HCT116 (cell line): Measurements from ENCODE around the gene CLPTM1L. TPM values are rescaled to one million over a fixed set of nuclear protein-coding genes. Genes with fewer than 3 reads are reported as not detected.

Experiments
- ATAC-seq: fragments of 200-7000 bp; cut with Tn5 transposase; 2 replicates; pipeline ENCODE4 v1.9.1; 2020; ENCODE audit warnings: mild to moderate bottlenecking, moderate library complexity
- BruUV-seq: library from RNA; stranded (reverse); fragments of 400-500 nt; replicated peaks from 2 replicates; lab custom pipeline; 2021; lab: Mats Ljungman, UMichigan
- CTCF ChIA-PET: fragments of 300-600 bp; sonication (Branson Sonifier 250); formaldehyde crosslinking; loops from one replicate; lab custom pipeline; 2021; ENCODE audit warnings: antibody characterized with exemption; lab: Charles Lee
- POLR2A ChIA-PET: fragments of 300-600, 350-600 bp; sonication (Branson Sonifier 250); formaldehyde crosslinking; loops from one replicate; lab custom pipeline; 2021; ENCODE audit warnings: antibody characterized with exemption; lab: Charles Lee
- RAD21 ChIA-PET, 2 experiments: fragments of 300-600 bp; sonication (Branson Sonifier 250); formaldehyde crosslinking; loops; one replicate each; lab custom pipeline; 2023; ENCODE audit warnings: low total read pairs in 2 of 2; ENCODE audit not compliant: uncharacterized antibody in 2 of 2, unreplicated experiment in 2 of 2, low non-redundant PET in 1 of 2; lab: Charles Lee
- DNase-seq: peaks from one replicate; pipeline ENCODE4 v3.0.0-alpha.2; 2010; ENCODE audit warnings: low read depth, low spot score
- H2AFZ ChIP-seq: fragments of 200-600 bp; shearing (Covaris generic), sonication (generic); 2 replicates; pipeline ENCODE4 v1.6.1; 2017; ENCODE audit warnings: low read depth, mixed run types, mixed read lengths, antibody characterized with exemption, low read length; ENCODE audit not compliant: poor library complexity, severe bottlenecking
- H3K27ac ChIP-seq: 2 replicates; pipeline ENCODE4 v1.5.1; 2012; ENCODE audit warnings: low read depth, low read length
- H3K27me3 ChIP-seq: fragments of 200-600 bp; sonication (generic); 2 replicates; pipeline ENCODE4 v1.6.1; 2016; ENCODE audit warnings: mixed run types, low read length, mixed read lengths; ENCODE audit not compliant: insufficient read depth
- H3K36me3 ChIP-seq, 2 experiments: fragments of 200-500 bp in 1 of 2; fragments of 200-600 bp in 1 of 2; sonication (Bioruptor generic) in 1 of 2; sonication (generic) in 1 of 2; 2 replicates each; pipeline versions ENCODE4 v1.5.1 to v1.6.1; 2014 to 2016; ENCODE audit warnings: low read length in 2 of 2, inconsistent platforms in 1 of 2, mixed read lengths in 1 of 2, mixed run types in 1 of 2; ENCODE audit not compliant: insufficient read depth in 2 of 2, control insufficient read depth in 1 of 2
- H3K4me1 ChIP-seq, 2 experiments: fragments of 200-600 bp in 1 of 2; sonication (generic) in 1 of 2; 2 replicates each; pipeline versions ENCODE4 v1.5.1 to v1.6.1; 2012 to 2017; ENCODE audit warnings: low read length in 2 of 2, inconsistent platforms in 1 of 2, mild to moderate bottlenecking in 1 of 2, mixed read lengths in 1 of 2, mixed run types in 1 of 2, moderate library complexity in 1 of 2; ENCODE audit not compliant: insufficient read depth in 2 of 2, control insufficient read depth in 1 of 2
- H3K4me2 ChIP-seq: fragments of 200-600 bp; sonication (generic); 2 replicates; pipeline ENCODE4 v1.6.1; 2017; ENCODE audit warnings: mixed run types, low read length, mixed read lengths
- H3K4me3 ChIP-seq, 2 experiments: fragments of 200-600 bp in 1 of 2; sonication (generic) in 1 of 2; replicated peaks in 1 of 2; 2 replicates each; pipeline ENCODE4 v1.5.1; 2011 to 2016; ENCODE audit warnings: low read length in 2 of 2, control low read depth in 1 of 2, low read depth in 1 of 2, mild to moderate bottlenecking in 1 of 2, mixed read lengths in 1 of 2, mixed run types in 1 of 2
- H3K79me2 ChIP-seq: fragments of 200-600 bp; sonication (generic); 2 replicates; pipeline ENCODE4 v1.6.1; 2017; ENCODE audit warnings: mild to moderate bottlenecking, mixed run types, low read length, moderate library complexity, mixed read lengths; ENCODE audit not compliant: insufficient read depth
- H3K9ac ChIP-seq: fragments of 200-600 bp; sonication (generic); 2 replicates; pipeline ENCODE4 v1.6.1; 2016; ENCODE audit warnings: low read length, mixed read lengths
- H3K9me2 ChIP-seq: fragments of 200-600 bp; sonication (generic), shearing (Covaris generic); 2 replicates; pipeline ENCODE4 v1.6.1; 2017; ENCODE audit warnings: mixed run types, mild to moderate bottlenecking, moderate library complexity; ENCODE audit not compliant: insufficient read depth
- H3K9me3 ChIP-seq, 2 experiments: fragments of 200-500 bp in 1 of 2; fragments of 200-600 bp in 1 of 2; sonication (Bioruptor generic) in 1 of 2; sonication (generic) in 1 of 2; 2 replicates each; pipeline ENCODE4 v1.6.1; 2014 to 2017; ENCODE audit warnings: low read length in 2 of 2, mixed read lengths in 2 of 2, inconsistent platforms in 1 of 2, low read depth in 1 of 2, mild to moderate bottlenecking in 1 of 2, mixed run types in 1 of 2, moderate library complexity in 1 of 2; ENCODE audit not compliant: control insufficient read depth in 1 of 2, insufficient read depth in 1 of 2
- H4K20me1 ChIP-seq: fragments of 200-600 bp; sonication (generic), shearing (Covaris generic); 2 replicates; pipeline ENCODE4 v1.6.1; 2017; ENCODE audit warnings: mixed run types, mild to moderate bottlenecking, moderate library complexity; ENCODE audit not compliant: insufficient read depth
- CBX3 ChIP-seq: IDR thresholded peaks from 2 replicates; pipeline ENCODE4 v1.6.1; 2012; ENCODE audit warnings: low read depth
- CEBPB ChIP-seq: IDR thresholded peaks from 2 replicates; pipeline ENCODE4 v1.6.1; 2012; ENCODE audit warnings: low read depth
- EGR1 ChIP-seq: IDR thresholded peaks from 2 replicates; pipeline ENCODE4 v1.6.1; 2012; ENCODE audit warnings: low read depth
- ELF1 ChIP-seq: IDR thresholded peaks from 2 replicates; pipeline ENCODE4 v1.6.1; 2012; ENCODE audit warnings: low read depth, borderline replicate concordance
- EZH2 ChIP-seq: fragments of 200-600 bp; sonication (generic); IDR thresholded peaks from 2 replicates; pipeline ENCODE4 v1.6.1; 2017; ENCODE audit warnings: antibody characterized with exemption, mixed run types
- EZH2phosphoT487 ChIP-seq: fragments of 200-600 bp; IDR thresholded peaks from 2 replicates; pipeline ENCODE4 v1.6.1; 2018; ENCODE audit warnings: antibody characterized with exemption, borderline replicate concordance
- FOSL1 ChIP-seq: IDR thresholded peaks from 2 replicates; pipeline ENCODE4 v1.6.1; 2012; ENCODE audit warnings: low read depth
- JUND ChIP-seq: IDR thresholded peaks from 2 replicates; pipeline ENCODE4 v1.6.1; 2012
- MAX ChIP-seq: IDR thresholded peaks from 2 replicates; pipeline ENCODE4 v1.6.1; 2012
- POLR2A ChIP-seq: IDR thresholded peaks from 2 replicates; pipeline ENCODE4 v1.7.0; 2011; ENCODE audit warnings: borderline replicate concordance; ENCODE audit not compliant: insufficient read depth, insufficient read length; ENCODE audit errors: extremely low read depth
- POLR2AphosphoS5 ChIP-seq: IDR thresholded peaks from 2 replicates; pipeline ENCODE4 v1.6.1; 2011; ENCODE audit warnings: mild to moderate bottlenecking, low read depth, low read length, moderate library complexity
- SP1 ChIP-seq: IDR thresholded peaks from 2 replicates; pipeline ENCODE4 v1.6.1; 2012; ENCODE audit warnings: low read depth
- SRF ChIP-seq: IDR thresholded peaks from 2 replicates; pipeline ENCODE4 v1.6.1; 2012; ENCODE audit warnings: low read depth
- TCF7L2 ChIP-seq: IDR thresholded peaks from 2 replicates; pipeline ENCODE4 v1.7.0; 2011; ENCODE audit warnings: borderline replicate concordance, inconsistent platforms; ENCODE audit not compliant: insufficient read depth, insufficient read length; ENCODE audit errors: extremely low read depth
- ZNF274 ChIP-seq: fragments of 200-500 bp; sonication (Bioruptor generic); IDR thresholded peaks from 2 replicates; pipeline ENCODE4 v1.6.1; 2014; ENCODE audit warnings: mild to moderate bottlenecking, low read depth, low read length, inconsistent platforms
- intact Hi-C: fragments of 100-400 bp; cut with micrococcal nuclease; formaldehyde crosslinking; loops from 2 replicates; pipeline ENCODE4 v1.10.0; 2022
- total RNA-seq: library from RNA; stranded (reverse); gene quantifications from one replicate; pipeline ENCODE4 v1.2.1, GENCODE V29; 2021; ENCODE audit not compliant: unreplicated experiment
- TF ChIP-seq, protein P1 (sequence below): IDR thresholded peaks from 2 replicates; pipeline ENCODE4 v1.6.1; 2011; ENCODE audit warnings: mild to moderate bottlenecking, low read length, moderate library complexity; ENCODE audit not compliant: insufficient replicate concordance; ENCODE audit errors: extremely low read depth

The CLPTM1L gene
- total RNA-seq, 1 experiment from 2014 or later: 98.4 TPM

DNA sequence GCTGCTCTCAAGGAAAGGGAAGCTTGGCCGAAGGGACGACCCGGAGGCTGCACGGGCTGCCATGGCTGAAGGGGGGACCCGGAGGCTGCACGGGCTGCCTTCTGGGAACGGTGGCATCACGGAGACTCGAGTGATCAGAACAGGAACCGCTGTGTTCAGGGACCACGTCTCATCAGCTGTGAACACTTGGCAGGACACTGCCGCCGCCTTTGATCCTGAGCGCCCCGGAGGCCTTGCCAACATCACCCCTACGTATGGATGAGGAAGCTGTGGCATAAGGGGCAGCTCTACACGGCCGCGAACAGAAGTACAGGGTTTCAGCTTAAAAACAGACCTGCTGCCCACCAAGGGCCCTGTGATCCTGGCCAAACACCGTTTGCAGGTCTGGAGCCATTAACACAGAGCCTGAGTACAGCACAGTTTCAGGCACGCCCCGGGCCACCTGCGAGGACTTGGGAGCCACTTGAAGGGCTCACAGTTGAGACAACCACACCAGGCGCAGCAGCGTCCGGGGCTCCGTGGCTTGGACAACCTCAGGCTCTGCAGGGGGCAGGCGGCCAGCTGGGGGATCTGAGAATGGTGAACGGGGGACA lies 26.1 kb downstream of the CLPTM1L start:
- H3K4me2 ChIP-seq: no peak overlapping the region
- H3K9ac ChIP-seq: no peak overlapping the region
- no peaks in the 10 kb centered on the region for H3K9me2 ChIP-seq
- intact Hi-C loops: no loop called here
- no peaks in the 10 kb centered on the region for H3K79me2 ChIP-seq
- POLR2A ChIA-PET: no interaction called here
- H3K9me3 ChIP-seq: no peaks in the 10 kb centered on the region
- no peaks in the 10 kb centered on the region for H4K20me1 ChIP-seq
- DNase-seq: no peak
- no peak overlapping the region for H3K4me3 ChIP-seq
- no peak overlapping the region for H2AFZ ChIP-seq
- RAD21 ChIA-PET: no interaction called here
- TF ChIP-seq MAX (no peak), SP1 (no peak), POLR2A (no peak), TCF7L2 (no peak), EZH2phosphoT487 (no peak)
- no peaks in the 10 kb centered on the region for H3K27me3 ChIP-seq
- ATAC-seq: no peak
- no peak overlapping the region for H3K27ac ChIP-seq
- H3K36me3 ChIP-seq: peaks cover 7 to 23% of the 10 kb centered on the region in 2 experiments; a peak in 3 of 4 replicates
- peaks cover 16 to 22% of the 10 kb centered on the region in 2 experiments for H3K4me1 ChIP-seq
- BruUV-seq: no TSS peak
- CTCF ChIA-PET: no interaction called here

GRCh38 chr5:1317921-1318565 lies 26.9 kb downstream of the CLPTM1L start:
- RAD21 ChIA-PET: no interaction called here
- BruUV-seq: TSS peak; percentile 48
- TF ChIP-seq CBX3: no peak
- no peak for TF ChIP-seq EGR1
- TF ChIP-seq JUND: no peak
- no peak for TF ChIP-seq EZH2
- TF ChIP-seq, protein P1, sequence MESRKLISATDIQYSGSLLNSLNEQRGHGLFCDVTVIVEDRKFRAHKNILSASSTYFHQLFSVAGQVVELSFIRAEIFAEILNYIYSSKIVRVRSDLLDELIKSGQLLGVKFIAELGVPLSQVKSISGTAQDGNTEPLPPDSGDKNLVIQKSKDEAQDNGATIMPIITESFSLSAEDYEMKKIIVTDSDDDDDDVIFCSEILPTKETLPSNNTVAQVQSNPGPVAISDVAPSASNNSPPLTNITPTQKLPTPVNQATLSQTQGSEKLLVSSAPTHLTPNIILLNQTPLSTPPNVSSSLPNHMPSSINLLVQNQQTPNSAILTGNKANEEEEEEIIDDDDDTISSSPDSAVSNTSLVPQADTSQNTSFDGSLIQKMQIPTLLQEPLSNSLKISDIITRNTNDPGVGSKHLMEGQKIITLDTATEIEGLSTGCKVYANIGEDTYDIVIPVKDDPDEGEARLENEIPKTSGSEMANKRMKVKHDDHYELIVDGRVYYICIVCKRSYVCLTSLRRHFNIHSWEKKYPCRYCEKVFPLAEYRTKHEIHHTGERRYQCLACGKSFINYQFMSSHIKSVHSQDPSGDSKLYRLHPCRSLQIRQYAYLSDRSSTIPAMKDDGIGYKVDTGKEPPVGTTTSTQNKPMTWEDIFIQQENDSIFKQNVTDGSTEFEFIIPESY: no peak
- no peak for TF ChIP-seq ZNF274
- TF ChIP-seq CEBPB: no peak
- TF ChIP-seq SP1: no peak
- TF ChIP-seq ELF1: no peak
- TF ChIP-seq FOSL1: no peak
- TF ChIP-seq MAX: no peak
- no peak for TF ChIP-seq EZH2phosphoT487
- no peak for TF ChIP-seq SRF
- no peak for TF ChIP-seq POLR2AphosphoS5
- no peak for TF ChIP-seq POLR2A
- no peak for TF ChIP-seq TCF7L2

More at GRCh38 chr5:1317921-1318565, 26.9 kb downstream of the CLPTM1L start:
- Histone ChIP-seq H3K4me1 (peaks cover 16 to 22% of the 10 kb centered on the region in 2 experiments), H4K20me1 (no peaks in the 10 kb centered on the region), H3K27me3 (no peaks in the 10 kb centered on the region), H3K79me2 (no peaks in the 10 kb centered on the region), H3K27ac (no peak overlapping the region), H3K4me2 (no peak overlapping the region), H3K36me3 (peaks cover 7 to 20% of the 10 kb centered on the region in 2 experiments; a peak in 3 of 4 replicates), H3K9me3 (no peaks in the 10 kb centered on the region), H3K4me3 (no peak overlapping the region), H3K9me2 (no peaks in the 10 kb centered on the region), H3K9ac (no peak overlapping the region), H2AFZ (no peak overlapping the region)
- ATAC-seq (no peak), DNase-seq (no peak)
- intact Hi-C loops: no loop called here
- ChIA-PET POLR2A (interaction anchor here (0.9 kb wide), 1 partner anchor 10 kb away, joined by 3 read pairs; no protein-coding TSS in a partner anchor), CTCF (no interaction called here)
